Endodermal cell (in vitro differentiated cells): Measurements from ENCODE around the gene LDLRAD4. TPM values are rescaled to one million over a fixed set of nuclear protein-coding genes. Genes with fewer than 3 reads are reported as not detected.
A peak's percentile ranks its signal among the peaks of the same experiment; 100 is the strongest.

Experiments
- DNase-seq: peaks from one replicate; pipeline ENCODE4 v3.0.0-alpha.2; 2017
- H3K27ac ChIP-seq: 2 replicates; pipeline ENCODE4 v1.5.1; 2013; ENCODE audit warnings: mild to moderate bottlenecking, low read depth, low read length, moderate library complexity
- H3K27me3 ChIP-seq: 2 replicates; pipeline ENCODE4 v1.6.1; 2013; ENCODE audit warnings: mild to moderate bottlenecking, low read length, moderate library complexity; ENCODE audit not compliant: insufficient read depth, control insufficient read depth, poor library complexity, severe bottlenecking
- H3K36me3 ChIP-seq: 2 replicates; pipeline ENCODE4 v1.7.0; 2013; ENCODE audit warnings: mild to moderate bottlenecking, low read length, moderate library complexity; ENCODE audit not compliant: control insufficient read depth, insufficient read depth
- H3K4me1 ChIP-seq: one replicate; pipeline ENCODE4 v1.7.0; 2013; ENCODE audit warnings: low read length; ENCODE audit not compliant: control insufficient read depth, insufficient read depth
- H3K4me3 ChIP-seq: 2 replicates; pipeline ENCODE4 v1.5.1; 2013; ENCODE audit warnings: mild to moderate bottlenecking, low read length, moderate library complexity
- H3K9ac ChIP-seq: 2 replicates; pipeline ENCODE4 v1.6.1; 2013; ENCODE audit warnings: mild to moderate bottlenecking, low read length, moderate library complexity; ENCODE audit not compliant: poor library complexity, severe bottlenecking; ENCODE audit errors: extremely low read depth
- H3K9me3 ChIP-seq: 2 replicates; pipeline ENCODE4 v1.6.1; 2013; ENCODE audit warnings: mild to moderate bottlenecking, low read length, moderate library complexity; ENCODE audit not compliant: control insufficient read depth
- H3K27ac Mint-ChIP-seq: 2 replicates; pipeline ENCODE4 v1.8.0; 2020; ENCODE audit warnings: mixed read lengths
- H3K27me3 Mint-ChIP-seq: 2 replicates; pipeline ENCODE4 v1.8.0; 2021; ENCODE audit warnings: mild to moderate bottlenecking, mixed read lengths; ENCODE audit not compliant: insufficient read depth
- H3K36me3 Mint-ChIP-seq: 2 replicates; pipeline ENCODE4 v1.8.0; 2020; ENCODE audit warnings: low read depth, mixed read lengths
- H3K4me1 Mint-ChIP-seq: 2 replicates; pipeline ENCODE4 v1.8.0; 2020; ENCODE audit warnings: mixed read lengths
- H3K4me3 Mint-ChIP-seq: 2 replicates; pipeline ENCODE4 v1.8.0; 2020; ENCODE audit warnings: mild to moderate bottlenecking, moderate library complexity, mixed read lengths
- H3K9me3 Mint-ChIP-seq: 2 replicates; pipeline ENCODE4 v1.8.0; 2020; ENCODE audit warnings: mild to moderate bottlenecking, mixed read lengths
- WGBS, 2 experiments: methylation state at CpG; one replicate each; pipeline versions ENCODE4 v1.1.5 to v1.1.7; 2013; ENCODE audit warnings: missing lambda C conversion rate in 2 of 2, mixed read lengths in 1 of 2; ENCODE audit not compliant: insufficient coverage in 1 of 2, insufficient read length in 1 of 2; 5-methylcytosine and 5-hydroxymethylcytosine counted together
- total RNA-seq, 2 donors: library from RNA; stranded (reverse); fragmentation: NEBNext Ultra II Directional in 1 of 2; extraction: Animal tissue kit (Norgen Biotek cat#: 25700) in 1 of 2; gene quantifications; 2 replicates in 1 of 2; 3 replicates in 1 of 2; pipeline ENCODE4 v1.2.1, GENCODE V29; 2021
- TF ChIP-seq, protein P1 (sequence below): fragments of 200-600 bp; sonication (generic); conservative IDR thresholded peaks from 2 replicates; pipeline ENCODE4 v1.5.0; 2021; ENCODE audit warnings: antibody characterized with exemption, mild to moderate bottlenecking

LDLRAD4 gene
- total RNA-seq, 2 donors from 2014 or later: 14.9 to 15.1 TPM

GRCh38 chr18:13374096-13374467, 155.5 kb downstream of the LDLRAD4 start:
- no peak overlapping the region for H3K27ac ChIP-seq
- Mint-ChIP-seq H3K36me3 (no peaks in the 10 kb centered on the region), H3K27ac (no peak overlapping the region), H3K27me3 (no peaks in the 10 kb centered on the region), H3K4me1 (no peaks in the 10 kb centered on the region), H3K9me3 (no peaks in the 10 kb centered on the region), H3K4me3 (no peak overlapping the region)
- no peaks in the 10 kb centered on the region for H3K27me3 ChIP-seq
- no peaks in the 10 kb centered on the region for H3K36me3 ChIP-seq
- TF ChIP-seq, protein P1, sequence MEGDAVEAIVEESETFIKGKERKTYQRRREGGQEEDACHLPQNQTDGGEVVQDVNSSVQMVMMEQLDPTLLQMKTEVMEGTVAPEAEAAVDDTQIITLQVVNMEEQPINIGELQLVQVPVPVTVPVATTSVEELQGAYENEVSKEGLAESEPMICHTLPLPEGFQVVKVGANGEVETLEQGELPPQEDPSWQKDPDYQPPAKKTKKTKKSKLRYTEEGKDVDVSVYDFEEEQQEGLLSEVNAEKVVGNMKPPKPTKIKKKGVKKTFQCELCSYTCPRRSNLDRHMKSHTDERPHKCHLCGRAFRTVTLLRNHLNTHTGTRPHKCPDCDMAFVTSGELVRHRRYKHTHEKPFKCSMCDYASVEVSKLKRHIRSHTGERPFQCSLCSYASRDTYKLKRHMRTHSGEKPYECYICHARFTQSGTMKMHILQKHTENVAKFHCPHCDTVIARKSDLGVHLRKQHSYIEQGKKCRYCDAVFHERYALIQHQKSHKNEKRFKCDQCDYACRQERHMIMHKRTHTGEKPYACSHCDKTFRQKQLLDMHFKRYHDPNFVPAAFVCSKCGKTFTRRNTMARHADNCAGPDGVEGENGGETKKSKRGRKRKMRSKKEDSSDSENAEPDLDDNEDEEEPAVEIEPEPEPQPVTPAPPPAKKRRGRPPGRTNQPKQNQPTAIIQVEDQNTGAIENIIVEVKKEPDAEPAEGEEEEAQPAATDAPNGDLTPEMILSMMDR: no peak
- no peak overlapping the region for H3K4me3 ChIP-seq
- peak; percentile 33 for DNase-seq
- 94% methylated on average over 4 of the region's 4 CpGs; no CpG with 5 or more reads in 1 of the 2 experiments for WGBS, 2 experiments
- no peaks in the 10 kb centered on the region for H3K9me3 ChIP-seq
- no peaks in the 10 kb centered on the region for H3K4me1 ChIP-seq
- no peak overlapping the region for H3K9ac ChIP-seq

GRCh38 chr18:13374468-13375301, 156.1 kb downstream of the LDLRAD4 start:
- H3K4me1 Mint-ChIP-seq: no peaks in the 10 kb centered on the region
- 82 to 83% methylated on average over 13 to 17 of the region's 17 CpGs for WGBS, 2 experiments
- no peak overlapping the region for H3K27ac Mint-ChIP-seq
- Histone ChIP-seq H3K36me3 (no peaks in the 10 kb centered on the region), H3K27ac (peak overlapping the region; percentile 68), H3K4me1 (no peaks in the 10 kb centered on the region), H3K4me3 (no peak overlapping the region), H3K9me3 (no peaks in the 10 kb centered on the region), H3K27me3 (no peaks in the 10 kb centered on the region), H3K9ac (no peak overlapping the region)
- H3K4me3 Mint-ChIP-seq: no peak overlapping the region
- no peaks in the 10 kb centered on the region for H3K9me3 Mint-ChIP-seq
- DNase-seq: peak; percentile 47
- TF ChIP-seq, protein P1: no peak
- H3K27me3 Mint-ChIP-seq: no peaks in the 10 kb centered on the region
- H3K36me3 Mint-ChIP-seq: no peaks in the 10 kb centered on the region

- 77 to 86% methylated on average over 9 to 19 of the region's 19 CpGs for WGBS, 2 experiments
- Histone ChIP-seq H3K9me3 (no peaks in the 10 kb centered on the region), H3K9ac (no peak overlapping the region), H3K4me1 (no peaks in the 10 kb centered on the region), H3K4me3 (no peak overlapping the region), H3K27me3 (no peaks in the 10 kb centered on the region), H3K27ac (peak overlapping the region; percentile 68), H3K36me3 (no peaks in the 10 kb centered on the region)
- H3K27me3 Mint-ChIP-seq: no peaks in the 10 kb centered on the region
- DNase-seq: peak; percentile 66
- H3K4me3 Mint-ChIP-seq: no peak overlapping the region
- no peaks in the 10 kb centered on the region for H3K4me1 Mint-ChIP-seq
- no peaks in the 10 kb centered on the region for H3K9me3 Mint-ChIP-seq
- TF ChIP-seq, protein P1: peak; percentile 17
- H3K36me3 Mint-ChIP-seq: no peaks in the 10 kb centered on the region
- peak overlapping the region; percentile 13 for H3K27ac Mint-ChIP-seq
Measured at GRCh38 chr18:13375302-13376255, 157.0 kb downstream of the LDLRAD4 start.
